GM10266 (cell line): Measurements from ENCODE around the gene VEGFA.
"Not testable (repeated sequence)": the region's sequence is repeated elsewhere in the genome, so short reads cannot be mapped to it uniquely, and the experiment has no call there.

Experiments used
- DNase-seq: peaks from one replicate; pipeline ENCODE4 v3.0.0; 2012; ENCODE audit errors: extremely low spot score
- CTCF ChIP-seq: IDR thresholded peaks from 2 replicates; pipeline ENCODE4 v1.5.1; 2012; ENCODE audit warnings: mild to moderate bottlenecking, low read depth; ENCODE audit not compliant: control insufficient read depth, insufficient read depth; ENCODE audit errors: missing control alignments

Gene VEGFA

GRCh38 chr6:43812850-43813578 lies 43.0 kb downstream of the VEGFA start:
- no peak for DNase-seq
- TF ChIP-seq CTCF, result no peak

GRCh38 chr6:43814111-43814510 lies 44.1 kb downstream of the VEGFA start:
- DNase-seq, result no peak
- no peak for TF ChIP-seq CTCF

GRCh38 chr6:43814865-43815264 lies 44.9 kb downstream of the VEGFA start:
- DNase-seq, result no peak
- no peak for TF ChIP-seq CTCF

GRCh38 chr6:43817192-43817591 lies 47.2 kb downstream of the VEGFA start:
- TF ChIP-seq CTCF, result peak; percentile 42
- DNase-seq, result peak; percentile 44

GRCh38 chr6:43818973-43819372 lies 49.0 kb downstream of the VEGFA start:
- DNase-seq, result not testable (repeated sequence)

GRCh38 chr6:43819958-43820357 lies 49.9 kb downstream of the VEGFA start:
- no peak for DNase-seq
- TF ChIP-seq CTCF, result no peak

- DNase-seq, result no peak
- no peak for TF ChIP-seq CTCF
These were observed 50.5 kb downstream of the VEGFA start for GRCh38 chr6:43820486-43820885.
